ENCODE data around the gene ATP5ME.
"Not testable (repeated sequence)": the region's sequence is repeated elsewhere in the genome, so short reads cannot be mapped to it uniquely, and the experiment has no call there.

Gene ATP5ME

DNA sequence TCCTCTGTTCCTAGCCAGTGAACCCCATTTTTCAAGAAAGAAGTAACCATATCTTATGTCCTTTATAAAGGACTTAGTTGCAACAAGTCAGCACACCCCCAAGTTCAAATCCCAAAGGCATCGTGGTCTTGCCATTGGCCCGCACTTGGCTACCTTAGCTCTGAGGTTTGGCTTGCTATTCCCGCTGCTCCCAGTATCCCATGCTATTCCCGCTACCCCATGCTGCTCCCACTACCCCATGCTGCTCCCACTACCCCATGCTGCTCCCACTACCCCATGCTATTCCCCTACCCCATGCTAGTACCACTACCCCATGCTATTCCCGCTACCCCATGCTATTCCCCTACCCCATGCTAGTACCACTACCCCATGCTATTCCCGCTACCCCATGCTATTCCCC lies 5.9 kb downstream of the ATP5ME start:
- not testable (repeated sequence) for DNase-seq (ENCODE audit: low spot score)

- no peak for DNase-seq (ENCODE audit: low spot score)
Observed at GRCh38 chr4:667545-667925, 6.5 kb downstream of the ATP5ME start.

DNA sequence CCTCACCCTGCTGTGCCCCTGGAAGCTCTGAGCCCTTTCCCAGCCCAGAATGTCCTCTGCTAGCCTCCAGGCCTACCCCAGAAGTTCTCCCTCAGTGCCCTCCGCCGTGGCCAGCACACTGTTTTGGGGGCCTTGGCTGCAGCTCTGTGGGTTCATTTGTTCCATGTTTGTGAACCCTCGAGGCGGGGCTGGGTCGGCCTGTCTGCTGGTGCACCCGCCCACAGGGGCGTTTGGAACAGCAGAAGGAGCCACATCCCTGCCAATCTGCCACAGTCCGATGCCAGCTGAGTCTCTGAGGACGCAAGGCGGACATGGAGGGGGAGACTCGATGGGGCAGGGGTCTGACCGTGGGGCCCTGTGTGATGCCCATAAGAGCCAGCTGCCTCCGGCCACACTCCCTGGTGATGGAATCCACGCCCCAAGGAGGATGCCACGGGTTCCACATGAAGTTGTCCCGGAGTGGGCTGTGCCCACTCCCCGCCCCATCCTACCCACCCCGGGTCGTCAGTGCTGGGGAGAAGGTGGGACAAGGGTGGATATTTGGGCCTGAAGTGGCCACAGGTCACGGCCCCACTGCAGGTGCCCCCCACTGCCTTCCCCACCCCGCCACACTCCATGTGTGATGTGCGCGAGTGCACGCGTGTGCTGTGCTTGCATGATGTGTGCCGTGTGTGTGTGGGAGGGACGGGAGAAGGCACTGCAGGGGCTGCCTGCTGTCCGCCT lies 7.1 kb downstream of the ATP5ME start:
- no peak for DNase-seq (ENCODE audit: low spot score)

DNA sequence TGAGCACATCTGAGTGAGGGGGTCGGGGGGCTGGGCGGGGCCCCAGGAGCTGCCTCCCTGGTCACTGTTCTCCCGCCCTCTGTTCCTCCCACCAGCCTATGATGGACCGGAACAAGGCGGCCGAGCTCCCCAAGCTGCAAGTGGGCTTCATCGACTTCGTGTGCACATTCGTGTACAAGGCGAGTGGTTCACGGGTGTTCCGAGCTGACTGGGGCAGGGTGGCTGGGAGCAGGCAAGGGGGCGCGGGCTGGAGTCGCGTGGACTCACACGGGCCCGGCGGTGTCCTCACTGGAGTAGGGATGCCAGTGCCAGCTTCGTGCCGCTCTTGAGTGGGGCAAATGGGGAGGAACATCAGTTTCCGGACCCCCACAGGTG lies 7.7 kb downstream of the ATP5ME start:
- no peak for DNase-seq (ENCODE audit: low spot score)

GRCh38 chr4:665751-666435 lies 8.2 kb downstream of the ATP5ME start:
- DNase-seq (ENCODE audit: low spot score) = peak; percentile 53

- peak; percentile 46 for DNase-seq (ENCODE audit: low spot score)
Observed at GRCh38 chr4:665381-665750, 8.7 kb downstream of the ATP5ME start.

DNA sequence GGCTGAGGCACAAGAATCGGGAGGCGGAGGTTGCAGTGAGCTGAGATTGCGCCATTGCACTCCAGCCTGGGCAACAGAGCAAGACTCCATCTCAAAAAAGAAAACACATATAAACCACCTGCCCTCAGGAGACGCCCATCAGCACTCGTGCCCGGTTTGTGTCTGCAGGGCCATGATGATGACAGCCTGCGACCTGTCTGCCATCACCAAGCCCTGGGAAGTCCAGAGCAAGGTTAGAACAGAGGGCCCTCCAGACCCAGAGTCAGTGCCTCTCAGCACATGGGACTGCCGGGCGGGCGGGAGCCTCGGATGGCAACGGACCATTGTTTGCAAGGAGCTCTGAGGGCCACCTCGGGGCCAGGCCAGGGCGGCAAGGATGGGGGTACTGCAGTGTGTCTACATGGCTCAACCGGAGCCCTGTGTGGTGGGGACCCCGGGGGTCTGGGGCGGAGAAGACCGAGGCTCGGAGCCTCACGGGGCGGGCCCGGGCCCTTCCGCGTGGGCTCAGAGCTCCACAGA lies 9.3 kb downstream of the ATP5ME start:
- peak; percentile 61 for DNase-seq (ENCODE audit: low spot score)

DNA sequence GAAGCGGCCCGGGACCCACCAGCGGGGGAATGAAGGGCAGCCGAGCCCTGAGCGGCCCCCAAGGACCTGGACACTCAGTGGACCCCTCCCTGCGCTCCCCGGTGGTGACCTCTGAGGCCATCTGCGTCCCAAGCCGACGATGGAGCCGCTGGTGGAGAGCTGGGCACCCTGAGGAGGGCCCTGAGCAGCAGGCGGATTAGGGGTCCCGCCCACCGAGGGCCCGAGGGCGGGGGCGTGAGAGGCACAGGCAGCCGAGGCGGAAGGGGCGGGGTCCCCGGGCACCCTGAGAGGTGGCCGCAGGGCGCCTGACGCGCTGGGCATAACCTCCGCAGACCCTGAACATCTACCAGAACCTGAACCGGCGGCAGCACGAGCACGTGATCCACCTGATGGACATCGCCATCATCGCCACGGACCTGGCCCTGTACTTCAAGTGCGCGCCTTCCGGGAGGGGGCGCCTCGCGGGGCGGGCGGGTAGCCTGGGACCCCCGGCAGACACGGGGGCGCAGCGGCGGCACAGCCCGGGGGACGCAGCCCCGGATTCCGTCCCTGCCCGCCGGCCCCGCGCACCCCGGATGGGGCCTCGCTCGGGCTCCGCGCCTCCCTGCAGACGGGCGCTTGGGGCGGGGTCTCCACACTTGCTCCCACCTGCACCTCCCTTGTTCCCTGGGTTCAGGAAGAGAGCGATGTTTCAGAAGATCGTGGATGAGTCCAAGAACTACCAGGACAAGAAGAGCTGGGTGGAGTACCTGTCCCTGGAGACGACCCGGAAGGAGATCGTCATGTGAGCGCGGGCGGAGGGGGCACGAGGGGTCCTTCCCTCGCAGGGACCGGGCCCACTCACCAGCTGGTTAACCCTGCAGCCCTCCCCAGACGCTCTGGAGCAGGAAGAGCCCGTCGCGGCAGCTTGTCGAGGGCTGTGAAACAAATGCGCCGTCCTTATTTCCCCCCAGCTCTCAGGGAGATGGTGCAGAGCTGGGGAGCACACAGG lies 10.3 kb downstream of the ATP5ME start:
- peak; percentile 73 for DNase-seq (ENCODE audit: low spot score)

GRCh38 chr4:663046-663437 lies 11.0 kb downstream of the ATP5ME start:
- no peak for DNase-seq (ENCODE audit: low spot score)

GRCh38 chr4:661881-662761 lies 12.0 kb downstream of the ATP5ME start:
- DNase-seq (ENCODE audit: low spot score) = peak; percentile 54

DNA sequence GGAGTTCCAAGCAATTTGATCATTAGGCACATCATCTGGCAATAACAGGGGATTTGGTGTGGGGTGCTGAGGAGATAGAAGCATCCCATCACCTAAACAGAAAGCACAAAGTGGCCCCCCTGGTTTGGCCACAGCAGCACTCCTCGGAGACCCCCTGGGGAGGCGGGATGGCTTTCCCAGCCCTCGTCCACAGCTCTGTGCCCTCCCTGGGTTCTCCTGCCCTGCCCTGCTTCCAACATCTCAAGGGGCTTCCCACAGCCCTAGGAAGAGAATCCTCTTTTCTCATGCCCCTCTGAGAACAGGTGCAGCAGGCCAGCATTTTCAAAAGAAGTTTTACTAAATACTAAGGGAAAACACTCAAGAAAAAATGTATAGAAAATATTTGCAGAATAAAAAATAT lies 12.8 kb downstream of the ATP5ME start:
- no peak for DNase-seq (ENCODE audit: low spot score)

- DNase-seq (ENCODE audit: low spot score) = peak; percentile 41
Observed at GRCh38 chr4:660401-660800, 13.7 kb downstream of the ATP5ME start.

- peak; percentile 38 for DNase-seq (ENCODE audit: low spot score)
Observed at GRCh38 chr4:659851-660250, 14.2 kb downstream of the ATP5ME start.

DNA sequence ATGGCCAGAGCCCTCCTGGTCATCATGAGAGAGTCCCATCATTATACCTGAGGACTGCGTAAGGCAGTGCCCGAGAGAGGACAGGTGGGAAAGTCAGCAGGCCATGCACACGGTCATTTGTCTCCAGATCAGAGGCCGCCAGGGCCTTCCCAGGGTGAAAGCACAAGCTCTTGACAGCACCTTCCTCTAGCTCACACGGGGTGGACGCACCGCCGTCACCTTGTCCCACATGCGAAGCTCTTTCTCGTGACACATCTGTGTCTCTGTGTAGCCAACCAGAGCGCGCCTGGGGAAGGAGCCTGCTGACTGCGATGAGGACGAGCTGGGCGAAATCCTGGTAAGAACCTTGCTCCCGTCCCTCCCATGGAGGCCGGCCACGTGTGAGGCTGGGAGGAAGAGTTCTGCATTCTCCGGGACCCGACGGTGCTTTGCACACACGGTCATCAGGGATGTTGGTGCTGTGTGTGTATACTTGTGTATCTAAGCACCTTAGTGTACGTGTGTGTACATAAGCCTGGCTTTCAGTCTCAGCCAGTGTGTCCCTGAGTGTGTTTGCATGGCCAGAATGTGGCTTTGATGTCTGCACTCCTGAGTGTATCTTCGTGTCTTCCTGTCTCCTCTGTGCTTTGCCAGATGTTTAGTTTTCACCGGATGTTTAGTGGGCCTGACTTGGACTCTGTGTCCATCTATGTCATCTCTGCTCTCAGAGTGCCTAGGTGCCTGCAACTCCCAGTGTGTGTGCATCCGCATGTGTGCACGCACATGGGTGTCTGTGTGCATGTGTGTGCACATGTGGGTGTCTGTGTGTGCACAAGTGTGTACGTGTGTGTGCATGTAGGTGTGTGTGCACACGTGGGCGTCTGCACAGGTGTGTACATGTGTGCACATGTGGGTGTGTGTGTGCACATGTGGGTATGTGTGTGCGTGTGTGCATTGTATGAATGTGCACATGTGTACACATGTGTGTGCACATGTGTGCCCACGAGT lies 15.1 kb downstream of the ATP5ME start:
- DNase-seq (ENCODE audit: low spot score) = peak; percentile 63

DNA sequence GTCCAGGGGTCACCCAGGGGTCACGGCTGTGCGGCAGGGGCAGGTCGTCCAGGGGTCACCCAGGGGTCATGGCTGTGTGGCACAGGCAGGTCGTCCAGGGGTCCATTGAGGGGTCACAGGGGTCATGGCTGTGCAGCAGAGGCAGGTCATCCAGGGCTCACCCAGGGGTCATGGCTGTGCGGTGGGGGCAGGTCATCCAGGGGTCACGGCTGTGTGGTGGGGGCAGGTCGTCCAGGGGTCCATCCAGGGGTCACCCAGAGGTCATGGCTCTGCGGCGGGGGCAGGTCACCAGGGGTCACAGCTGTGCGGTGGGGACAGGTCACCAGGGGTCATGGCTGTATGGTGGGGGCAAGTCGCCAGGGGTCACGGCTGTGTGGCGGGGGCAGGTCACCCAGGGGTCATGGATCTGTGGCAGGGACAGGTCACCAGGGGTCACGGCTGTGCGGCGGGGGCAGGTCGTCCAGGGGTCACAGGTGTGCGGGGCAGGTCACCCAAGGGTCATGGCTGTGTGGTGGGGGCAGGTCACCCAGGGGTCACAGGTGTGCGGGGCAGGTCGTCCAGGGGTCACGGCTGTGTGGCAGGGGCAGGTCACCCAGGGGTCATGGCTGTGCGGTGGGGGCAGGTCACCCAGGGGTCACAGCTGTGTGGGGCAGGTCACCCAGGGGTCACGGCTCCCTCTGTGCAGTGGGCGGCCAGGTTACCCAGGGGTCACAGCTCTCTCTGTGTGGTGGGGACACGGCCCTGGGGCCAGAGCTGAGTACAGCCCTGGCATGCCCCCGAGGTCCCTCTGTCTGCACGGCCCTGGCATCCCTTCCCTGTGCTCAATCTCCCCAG lies 16.0 kb downstream of the ATP5ME start:
- DNase-seq (ENCODE audit: low spot score) = peak; percentile 69

DNA sequence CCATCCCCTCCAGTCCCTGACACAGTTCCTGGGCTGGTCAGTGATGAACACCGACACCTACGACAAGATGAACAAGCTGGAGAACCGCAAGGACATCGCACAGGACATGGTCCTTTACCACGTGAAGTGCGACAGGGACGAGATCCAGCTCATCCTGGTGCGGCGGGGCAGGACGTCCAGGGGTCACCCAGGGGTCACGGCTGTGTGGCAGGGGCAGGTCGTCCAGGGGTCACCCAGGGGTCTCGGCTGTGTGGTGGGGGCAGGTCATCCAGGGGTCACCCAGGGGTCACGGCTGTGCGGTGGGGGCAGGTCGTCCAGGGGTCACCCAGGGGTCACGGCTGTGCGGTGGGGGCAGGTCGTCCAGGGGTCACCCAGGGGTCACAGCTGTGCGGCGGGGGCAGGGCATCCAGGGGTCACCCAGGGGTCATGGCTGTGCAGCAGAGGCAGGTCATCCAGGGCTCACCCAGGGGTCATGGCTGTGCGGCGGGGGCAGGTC lies 16.7 kb downstream of the ATP5ME start:
- DNase-seq (ENCODE audit: low spot score) = no peak

- peak; percentile 60 for DNase-seq (ENCODE audit: low spot score)
Observed at GRCh38 chr4:656436-657337, 17.4 kb downstream of the ATP5ME start.

Measured in left forelimb (tissue), 1 donor.